Measurements from ENCODE around the gene KCNA3. TPM values are rescaled to one million over a fixed set of nuclear protein-coding genes. Genes with fewer than 3 reads are reported as not detected.
A peak's percentile ranks its signal among the peaks of the same experiment; 100 is the strongest.
"Not testable (repeated sequence)": the region's sequence is repeated elsewhere in the genome, so short reads cannot be mapped to it uniquely, and the experiment has no call there.

KCNA3 gene
- total and polyA plus RNA-seq, 9 donors: 0.07 to 0.44 (median 0.21) TPM

GRCh38 chr1:110668549-110668948 lies 6.2 kb downstream of the KCNA3 start:
- Histone ChIP-seq H3K27ac (ENCODE audit: low read length) (no peak overlapping the region), H3K4me1 (ENCODE audit: control insufficient read depth, insufficient read depth, low read length) (no peaks in the 10 kb centered on the region), H3K4me3 (ENCODE audit: low read length) (no peak overlapping the region), H3K36me3 (ENCODE audit: control insufficient read depth, insufficient read depth, low read length) (no peaks in the 10 kb centered on the region), H3K27me3 (ENCODE audit: control insufficient read depth, insufficient read depth, low read length) (peaks cover 15% of the 10 kb centered on the region), H3K9me3 (replicated peaks; ENCODE audit: control insufficient read depth, low read depth, low read length) (peaks cover 2% of the 10 kb centered on the region)
- 80% methylated on average over 1 of the region's 4 CpGs for WGBS (ENCODE audit: insufficient coverage)
- no peak for DNase-seq

- no peaks in the 10 kb centered on the region for H3K36me3 ChIP-seq (ENCODE audit: control insufficient read depth, insufficient read depth, low read length)
- no peak overlapping the region for H3K27ac ChIP-seq (ENCODE audit: low read length)
- no peak for DNase-seq
- H3K4me1 ChIP-seq (ENCODE audit: control insufficient read depth, insufficient read depth, low read length): no peaks in the 10 kb centered on the region
- H3K4me3 ChIP-seq (ENCODE audit: low read length): no peak overlapping the region
- H3K9me3 ChIP-seq (replicated peaks; ENCODE audit: control insufficient read depth, low read depth, low read length): no peaks in the 10 kb centered on the region
- no CpG with 5 or more reads among the region's 2 CpGs for WGBS (ENCODE audit: insufficient coverage)
- peaks cover 7% of the 10 kb centered on the region for H3K27me3 ChIP-seq (ENCODE audit: control insufficient read depth, insufficient read depth, low read length)
Measured at GRCh38 chr1:110667776-110668175, 7.0 kb downstream of the KCNA3 start.

- no CpG with 5 or more reads among the region's 2 CpGs for WGBS (ENCODE audit: insufficient coverage)
- H3K4me1 ChIP-seq (ENCODE audit: control insufficient read depth, insufficient read depth, low read length): no peaks in the 10 kb centered on the region
- H3K27me3 ChIP-seq (ENCODE audit: control insufficient read depth, insufficient read depth, low read length): peaks cover 2% of the 10 kb centered on the region
- no peak for DNase-seq
- H3K9me3 ChIP-seq (replicated peaks; ENCODE audit: control insufficient read depth, low read depth, low read length): no peaks in the 10 kb centered on the region
- H3K27ac ChIP-seq (ENCODE audit: low read length): no peak overlapping the region
- H3K4me3 ChIP-seq (ENCODE audit: low read length): no peak overlapping the region
- H3K36me3 ChIP-seq (ENCODE audit: control insufficient read depth, insufficient read depth, low read length): no peaks in the 10 kb centered on the region
Measured at GRCh38 chr1:110663241-110663640, 11.5 kb downstream of the KCNA3 start.

GRCh38 chr1:110659559-110659958 lies 15.2 kb downstream of the KCNA3 start:
- H3K27me3 ChIP-seq (ENCODE audit: control insufficient read depth, insufficient read depth, low read length); H3K4me1 ChIP-seq (ENCODE audit: control insufficient read depth, insufficient read depth, low read length); H3K27ac ChIP-seq (ENCODE audit: low read length); DNase-seq; H3K9me3 ChIP-seq (replicated peaks; ENCODE audit: control insufficient read depth, low read depth, low read length); H3K36me3 ChIP-seq (ENCODE audit: control insufficient read depth, insufficient read depth, low read length); H3K4me3 ChIP-seq (ENCODE audit: low read length): not testable (repeated sequence)
- WGBS (ENCODE audit: insufficient coverage): no CpG with 5 or more reads among the region's 3 CpGs

DNA sequence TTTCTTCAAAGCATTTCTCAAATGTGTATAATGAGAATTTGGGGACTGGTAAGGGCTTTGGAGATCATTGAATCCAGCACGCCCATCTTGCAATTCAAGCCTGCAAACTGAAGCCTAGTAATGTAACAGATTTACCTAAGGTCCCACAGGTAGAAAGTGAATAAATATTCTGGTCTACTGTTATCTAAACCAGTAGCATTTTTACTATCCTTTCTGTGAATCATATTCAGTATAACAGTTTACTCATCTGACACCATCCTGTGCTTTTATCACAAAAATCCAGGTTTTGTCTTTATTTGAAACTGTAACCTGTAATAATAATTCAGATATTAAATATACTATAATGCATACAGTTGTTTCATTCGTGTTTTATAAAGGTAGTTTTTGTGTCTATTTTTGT lies 17.4 kb downstream of the KCNA3 start:
- no peaks in the 10 kb centered on the region for H3K36me3 ChIP-seq (ENCODE audit: control insufficient read depth, insufficient read depth, low read length)
- DNase-seq: no peak
- no peaks in the 10 kb centered on the region for H3K9me3 ChIP-seq (replicated peaks; ENCODE audit: control insufficient read depth, low read depth, low read length)
- H3K27me3 ChIP-seq (ENCODE audit: control insufficient read depth, insufficient read depth, low read length): no peaks in the 10 kb centered on the region
- no CpG with 5 or more reads among the region's 2 CpGs for WGBS (ENCODE audit: insufficient coverage)
- no peak overlapping the region for H3K4me3 ChIP-seq (ENCODE audit: low read length)
- no peak overlapping the region for H3K27ac ChIP-seq (ENCODE audit: low read length)
- no peaks in the 10 kb centered on the region for H3K4me1 ChIP-seq (ENCODE audit: control insufficient read depth, insufficient read depth, low read length)

- H3K4me3 ChIP-seq (ENCODE audit: low read length): no peak overlapping the region
- no peak for DNase-seq
- H3K36me3 ChIP-seq (ENCODE audit: control insufficient read depth, insufficient read depth, low read length): no peaks in the 10 kb centered on the region
- 40% methylated on average over 2 of the region's 2 CpGs for WGBS (ENCODE audit: insufficient coverage)
- no peaks in the 10 kb centered on the region for H3K4me1 ChIP-seq (ENCODE audit: control insufficient read depth, insufficient read depth, low read length)
- no peaks in the 10 kb centered on the region for H3K9me3 ChIP-seq (replicated peaks; ENCODE audit: control insufficient read depth, low read depth, low read length)
- H3K27ac ChIP-seq (ENCODE audit: low read length): no peak overlapping the region
- no peaks in the 10 kb centered on the region for H3K27me3 ChIP-seq (ENCODE audit: control insufficient read depth, insufficient read depth, low read length)
Measured at GRCh38 chr1:110650609-110651008, 24.1 kb downstream of the KCNA3 start.

GRCh38 chr1:110648417-110648816 lies 26.3 kb downstream of the KCNA3 start:
- H3K36me3 ChIP-seq (ENCODE audit: control insufficient read depth, insufficient read depth, low read length): no peaks in the 10 kb centered on the region
- no peak for DNase-seq
- no peak overlapping the region for H3K4me3 ChIP-seq (ENCODE audit: low read length)
- H3K27ac ChIP-seq (ENCODE audit: low read length): no peak overlapping the region
- no peaks in the 10 kb centered on the region for H3K9me3 ChIP-seq (replicated peaks; ENCODE audit: control insufficient read depth, low read depth, low read length)
- H3K27me3 ChIP-seq (ENCODE audit: control insufficient read depth, insufficient read depth, low read length): no peaks in the 10 kb centered on the region
- 57% methylated on average over 1 of the region's 2 CpGs for WGBS (ENCODE audit: insufficient coverage)
- H3K4me1 ChIP-seq (ENCODE audit: control insufficient read depth, insufficient read depth, low read length): no peaks in the 10 kb centered on the region

- Histone ChIP-seq H3K4me3 (ENCODE audit: low read length) (no peak overlapping the region), H3K36me3 (ENCODE audit: control insufficient read depth, insufficient read depth, low read length) (no peaks in the 10 kb centered on the region), H3K4me1 (ENCODE audit: control insufficient read depth, insufficient read depth, low read length) (no peaks in the 10 kb centered on the region), H3K27me3 (ENCODE audit: control insufficient read depth, insufficient read depth, low read length) (no peaks in the 10 kb centered on the region), H3K9me3 (replicated peaks; ENCODE audit: control insufficient read depth, low read depth, low read length) (no peaks in the 10 kb centered on the region), H3K27ac (ENCODE audit: low read length) (no peak overlapping the region)
- WGBS (ENCODE audit: insufficient coverage): 87% methylated on average over 3 of the region's 5 CpGs
- no peak for DNase-seq
Measured at GRCh38 chr1:110647254-110647891, 27.4 kb downstream of the KCNA3 start.

GRCh38 chr1:110645821-110646735 lies 28.7 kb downstream of the KCNA3 start:
- H3K4me3 ChIP-seq (ENCODE audit: low read length): no peak overlapping the region
- H3K36me3 ChIP-seq (ENCODE audit: control insufficient read depth, insufficient read depth, low read length): no peaks in the 10 kb centered on the region
- peak; percentile 14 for DNase-seq
- no peaks in the 10 kb centered on the region for H3K4me1 ChIP-seq (ENCODE audit: control insufficient read depth, insufficient read depth, low read length)
- 58% methylated on average over 2 of the region's 4 CpGs for WGBS (ENCODE audit: insufficient coverage)
- no peak overlapping the region for H3K27ac ChIP-seq (ENCODE audit: low read length)
- no peaks in the 10 kb centered on the region for H3K27me3 ChIP-seq (ENCODE audit: control insufficient read depth, insufficient read depth, low read length)
- no peaks in the 10 kb centered on the region for H3K9me3 ChIP-seq (replicated peaks; ENCODE audit: control insufficient read depth, low read depth, low read length)

GRCh38 chr1:110645211-110645610 lies 29.5 kb downstream of the KCNA3 start:
- Histone ChIP-seq H3K4me1 (ENCODE audit: control insufficient read depth, insufficient read depth, low read length) (no peaks in the 10 kb centered on the region), H3K9me3 (replicated peaks; ENCODE audit: control insufficient read depth, low read depth, low read length) (no peaks in the 10 kb centered on the region), H3K36me3 (ENCODE audit: control insufficient read depth, insufficient read depth, low read length) (no peaks in the 10 kb centered on the region), H3K27ac (ENCODE audit: low read length) (no peak overlapping the region), H3K27me3 (ENCODE audit: control insufficient read depth, insufficient read depth, low read length) (no peaks in the 10 kb centered on the region), H3K4me3 (ENCODE audit: low read length) (no peak overlapping the region)
- no peak for DNase-seq

Measured in muscle of leg (tissue), 11 donors.